NCI-H2227 treated with DMSO at 0.1 percent for 48 hours (cell line): ENCODE measurements around the gene ASB2.

Source experiments
- DNase-seq: peaks from one replicate; lab custom pipeline; 2025; lab: John Stamatoyannopoulos, UW

The ASB2 gene, protein sequence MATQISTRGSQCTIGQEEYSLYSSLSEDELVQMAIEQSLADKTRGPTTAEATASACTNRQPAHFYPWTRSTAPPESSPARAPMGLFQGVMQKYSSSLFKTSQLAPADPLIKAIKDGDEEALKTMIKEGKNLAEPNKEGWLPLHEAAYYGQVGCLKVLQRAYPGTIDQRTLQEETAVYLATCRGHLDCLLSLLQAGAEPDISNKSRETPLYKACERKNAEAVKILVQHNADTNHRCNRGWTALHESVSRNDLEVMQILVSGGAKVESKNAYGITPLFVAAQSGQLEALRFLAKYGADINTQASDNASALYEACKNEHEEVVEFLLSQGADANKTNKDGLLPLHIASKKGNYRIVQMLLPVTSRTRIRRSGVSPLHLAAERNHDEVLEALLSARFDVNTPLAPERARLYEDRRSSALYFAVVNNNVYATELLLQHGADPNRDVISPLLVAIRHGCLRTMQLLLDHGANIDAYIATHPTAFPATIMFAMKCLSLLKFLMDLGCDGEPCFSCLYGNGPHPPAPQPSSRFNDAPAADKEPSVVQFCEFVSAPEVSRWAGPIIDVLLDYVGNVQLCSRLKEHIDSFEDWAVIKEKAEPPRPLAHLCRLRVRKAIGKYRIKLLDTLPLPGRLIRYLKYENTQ

DNA sequence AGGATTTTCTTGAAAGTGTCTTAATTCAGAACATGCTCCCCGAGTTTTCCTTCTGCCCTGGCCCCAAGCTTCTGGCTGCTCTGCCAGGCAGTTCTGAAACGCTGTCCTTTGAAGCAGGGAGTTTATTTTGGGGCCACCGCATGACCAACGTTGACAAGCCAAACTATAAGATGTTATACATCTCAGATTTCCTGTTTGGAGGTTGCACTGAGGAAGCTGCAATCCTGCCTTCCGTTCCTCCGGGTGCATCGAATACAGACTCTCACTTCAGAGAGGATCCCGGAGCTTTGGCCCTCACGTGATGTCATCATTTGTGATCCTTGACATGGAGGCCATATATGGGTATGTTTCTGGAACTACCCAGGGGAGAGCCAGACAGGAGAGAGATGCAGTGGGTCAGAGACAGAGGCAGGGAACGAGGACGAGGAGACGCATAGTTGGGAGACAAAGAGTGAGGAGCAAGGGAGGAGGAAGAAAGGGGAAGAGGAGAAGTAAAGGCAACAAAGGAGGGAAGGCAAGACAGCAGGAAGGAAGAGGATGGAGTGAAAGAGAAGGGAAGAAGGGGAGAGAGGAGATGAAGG, at the start of gene ASB2:
Gene ASB2, minus strand, starts transcription at position 94 of the 581 bp plus-strand sequence. CDS start 12,031 bp downstream, outside the sequence.
- no peak for DNase-seq

DNA sequence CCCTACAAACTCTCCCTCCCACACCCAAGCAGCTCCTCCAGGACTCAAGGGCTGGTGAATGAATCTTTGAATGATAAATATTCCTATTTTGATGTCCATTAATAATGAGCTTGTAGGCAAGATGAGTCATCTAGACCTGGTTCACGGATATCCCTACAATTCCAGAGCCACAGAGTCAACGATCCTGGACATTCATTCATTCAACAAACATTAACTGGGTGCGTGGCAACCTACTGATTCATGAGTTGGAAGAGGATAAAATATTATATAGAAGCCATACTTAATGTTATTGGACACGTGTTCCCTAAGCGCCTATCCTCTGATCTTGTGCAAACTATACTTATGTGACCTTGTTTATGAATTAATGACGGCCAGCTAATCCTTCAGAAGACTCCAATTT, 49.4 kb upstream of the ASB2 start:
- no peak for DNase-seq

DNA sequence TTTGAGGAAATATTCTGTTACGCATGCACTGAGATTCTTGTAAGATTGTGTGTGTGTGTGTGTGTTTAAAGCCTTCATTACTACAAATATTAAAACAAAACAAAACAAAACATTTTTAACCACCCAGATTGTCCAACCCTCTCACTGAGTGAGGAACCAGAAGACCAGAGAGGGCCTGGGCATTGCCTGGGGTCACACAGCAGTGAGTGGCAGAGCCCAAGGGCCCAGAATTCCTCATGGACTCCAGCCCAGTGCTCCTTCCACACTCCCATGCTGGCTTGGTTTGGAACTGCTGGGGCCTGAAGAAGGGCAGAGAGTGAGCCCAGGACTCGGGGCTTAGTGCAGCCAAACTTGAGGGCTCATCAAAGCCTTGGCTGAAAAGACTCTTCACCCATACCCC, 48.2 kb upstream of the ASB2 start:
- no peak for DNase-seq

DNA sequence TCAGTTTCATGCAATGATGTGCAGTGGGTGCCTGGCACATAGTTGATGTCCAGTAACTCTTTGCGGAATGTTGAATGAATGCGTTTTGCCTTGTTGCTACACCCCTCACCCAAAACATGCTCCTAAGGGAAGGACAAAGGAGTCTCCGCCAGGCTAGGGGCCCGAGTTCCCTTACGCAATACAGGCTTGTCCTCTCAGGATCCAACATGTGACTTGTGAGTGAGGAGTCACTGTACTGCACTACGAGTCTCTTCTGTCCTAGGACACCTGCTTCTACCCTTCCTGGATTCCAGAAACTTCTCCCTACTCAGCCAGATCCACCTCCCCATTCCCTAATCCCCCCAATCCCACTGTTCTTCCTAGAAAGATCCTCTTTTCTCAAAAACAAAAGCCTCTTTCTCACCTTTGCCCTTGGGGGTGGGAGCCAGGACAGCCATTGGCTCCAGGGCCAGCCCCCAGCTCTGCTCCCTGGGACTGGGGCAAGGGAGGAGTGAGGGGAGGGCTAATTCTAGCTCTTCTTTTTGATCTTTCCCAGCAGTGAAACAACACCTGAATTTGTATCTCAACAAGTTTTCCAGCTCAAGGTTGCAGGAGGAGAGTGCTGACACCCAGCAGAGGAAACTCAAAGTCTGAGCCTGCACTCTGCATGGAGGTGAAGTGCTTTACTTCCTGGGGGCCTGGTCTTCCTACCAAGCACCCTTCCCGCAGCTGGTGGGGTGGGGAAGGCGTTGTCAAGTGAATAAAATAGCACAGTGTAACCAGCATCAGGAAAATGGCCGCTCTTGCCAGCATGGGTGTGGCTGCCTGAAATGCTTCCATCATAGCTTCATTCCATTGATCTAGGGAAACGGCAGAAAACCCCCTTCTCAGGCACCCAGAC, 46.4 kb upstream of the ASB2 start:
- DNase-seq = no peak

DNA sequence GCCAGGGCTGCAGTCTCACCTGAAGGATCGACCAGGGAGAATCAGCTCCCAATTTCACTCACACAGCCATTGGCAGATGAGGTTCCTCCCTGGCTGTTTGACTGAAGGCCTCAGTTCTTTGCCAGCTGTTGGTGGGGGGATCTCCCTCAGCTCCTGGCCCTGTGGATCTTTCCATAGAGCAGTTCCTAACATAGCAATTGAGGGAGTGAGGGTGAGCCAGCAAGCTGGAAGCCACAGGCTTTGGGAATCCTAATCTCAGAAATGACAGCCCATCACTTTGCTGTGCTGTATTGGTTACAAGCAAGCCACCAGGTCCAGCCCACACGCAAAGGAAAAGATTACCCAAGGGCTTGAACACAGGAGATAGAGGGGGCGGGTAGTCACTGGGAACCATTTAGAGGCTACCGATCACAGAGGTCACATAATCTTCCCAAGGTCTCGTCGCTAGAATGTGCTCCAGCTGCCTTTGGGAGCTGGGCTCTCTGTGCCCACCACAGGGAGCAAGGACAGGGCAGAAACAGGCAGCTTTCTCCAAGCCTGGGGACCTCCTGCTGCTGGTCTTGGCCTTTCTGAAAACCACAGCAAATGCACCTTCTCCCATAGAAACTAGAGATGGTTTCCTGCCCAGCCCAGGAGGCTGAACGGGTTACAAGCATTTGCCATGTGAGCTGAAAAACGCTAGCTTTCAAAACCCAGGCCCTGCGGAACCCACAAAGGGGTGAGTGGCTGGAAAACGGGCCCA, 45.2 kb upstream of the ASB2 start:
- no peak for DNase-seq

DNA sequence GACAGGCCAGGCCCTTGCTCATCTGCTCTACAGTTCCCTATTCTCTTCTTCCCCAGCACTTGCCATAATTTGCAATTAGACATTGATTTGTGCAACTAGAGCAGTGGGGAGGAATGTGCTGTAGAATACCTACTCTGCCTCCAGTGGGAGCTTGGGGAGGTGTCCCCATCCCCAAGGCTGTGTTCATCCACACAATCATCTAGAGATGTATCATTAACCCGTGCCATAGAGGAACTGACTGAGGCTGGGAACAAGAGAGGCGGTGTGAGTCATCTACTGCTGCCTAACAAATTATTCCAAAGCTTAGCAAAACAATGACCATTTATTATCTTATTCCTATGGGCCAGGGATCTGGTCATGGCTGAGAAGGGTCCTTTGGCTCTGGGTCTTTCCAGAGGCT, 44.6 kb upstream of the ASB2 start:
- no peak for DNase-seq

DNA sequence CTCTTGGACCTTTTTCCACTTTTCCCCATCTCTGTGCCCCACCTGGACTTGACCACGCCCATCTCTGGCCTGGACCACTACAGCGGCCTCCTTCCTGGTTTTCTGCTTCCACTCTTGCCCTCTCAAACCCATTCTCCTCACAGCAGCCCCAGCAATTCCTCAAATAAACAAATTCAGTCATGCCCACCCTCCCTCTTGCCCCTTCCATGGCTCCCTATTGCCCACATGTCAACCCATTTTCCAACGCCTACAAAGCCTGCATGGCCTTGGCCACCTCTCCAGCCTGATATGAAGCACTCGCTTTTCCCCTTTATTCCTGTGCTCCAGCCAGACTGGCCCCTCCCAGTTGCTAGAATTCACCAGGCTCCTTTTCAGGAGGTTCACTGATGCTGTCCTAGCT, 43.9 kb upstream of the ASB2 start:
- DNase-seq = no peak

DNA sequence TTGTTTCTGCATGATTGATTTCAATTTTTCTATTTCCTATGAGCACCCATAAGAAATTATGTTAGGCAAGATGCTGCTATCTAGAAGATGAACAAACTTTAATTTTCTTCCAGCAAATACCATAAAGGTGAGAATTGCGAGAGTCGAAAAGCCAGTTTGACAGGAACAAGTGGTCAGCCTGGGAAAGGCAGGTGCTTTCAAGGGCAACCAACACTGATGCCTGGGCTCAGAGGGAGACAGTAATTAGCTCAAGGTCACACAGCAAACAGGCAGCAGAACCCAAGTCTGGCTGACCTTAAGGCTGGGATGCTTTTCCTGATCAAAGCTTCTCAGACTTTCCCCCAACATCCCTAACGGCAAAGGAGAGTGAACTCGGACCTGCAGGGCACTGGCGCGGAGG, 43.0 kb upstream of the ASB2 start:
- DNase-seq = no peak

DNA sequence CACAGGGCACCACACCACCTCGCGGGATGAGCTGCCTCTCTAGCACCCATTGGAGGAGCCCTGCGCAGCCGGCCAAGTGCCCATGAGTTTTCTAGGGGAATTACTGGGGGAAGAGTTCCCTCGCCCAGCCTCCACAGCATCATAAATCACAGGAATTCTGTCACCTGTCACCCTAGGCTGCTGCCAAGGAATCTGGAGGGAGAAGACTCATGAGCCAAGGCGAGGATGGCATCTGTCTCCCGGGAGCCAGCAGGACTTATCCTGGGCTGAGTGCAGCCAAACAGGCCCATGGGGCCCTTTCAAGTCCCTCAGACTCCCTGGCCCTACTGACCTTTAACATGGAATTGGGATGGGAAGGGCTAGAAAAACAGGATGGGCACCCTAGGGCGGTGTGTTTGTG, 41.9 kb upstream of the ASB2 start:
- no peak for DNase-seq

DNA sequence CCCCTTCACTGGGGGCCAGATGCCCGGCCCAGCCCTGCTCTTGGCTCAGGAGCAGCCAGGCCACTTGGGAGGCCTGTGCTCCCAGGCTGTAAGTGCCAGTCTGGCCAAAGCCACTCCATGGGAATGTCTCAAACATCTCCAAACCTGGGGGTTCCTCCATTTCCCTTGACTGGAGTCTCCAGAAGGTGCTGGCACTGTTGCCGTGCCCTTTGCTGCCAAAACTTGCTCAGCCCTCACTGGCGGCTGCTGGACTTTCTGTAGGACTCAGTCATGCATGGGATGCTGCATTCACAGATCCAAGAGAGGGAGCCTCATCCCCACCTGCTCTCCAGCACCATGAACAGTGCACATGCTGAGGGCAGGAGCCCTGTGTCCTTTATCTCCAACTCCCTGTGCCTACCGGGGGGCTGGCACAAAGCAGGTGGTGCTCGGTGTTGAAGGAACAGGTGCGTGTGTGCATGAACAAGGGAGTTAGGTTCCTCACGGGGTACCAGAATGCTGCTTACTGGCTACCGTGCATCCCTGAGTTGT, 40.1 kb upstream of the ASB2 start:
- DNase-seq = no peak

DNA sequence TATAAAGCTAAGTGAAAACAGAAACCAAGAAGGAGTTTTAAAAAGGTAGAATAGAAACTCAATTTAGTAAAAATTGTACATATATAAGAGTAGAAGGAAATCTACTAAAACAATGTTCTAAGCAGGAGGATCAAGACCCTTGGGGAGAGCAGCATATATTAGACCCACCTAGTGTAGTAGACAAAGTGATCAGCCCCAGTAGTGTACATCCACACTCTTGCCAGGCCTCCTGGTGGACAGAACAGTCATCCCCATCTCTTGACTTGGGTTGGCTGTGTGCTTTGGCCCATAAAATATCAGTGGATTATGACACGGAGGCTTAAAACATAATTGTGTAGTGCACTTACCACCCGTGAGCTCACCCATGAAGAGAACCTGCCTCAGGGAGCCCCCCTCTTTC, 38.9 kb upstream of the ASB2 start:
- no peak for DNase-seq

DNA sequence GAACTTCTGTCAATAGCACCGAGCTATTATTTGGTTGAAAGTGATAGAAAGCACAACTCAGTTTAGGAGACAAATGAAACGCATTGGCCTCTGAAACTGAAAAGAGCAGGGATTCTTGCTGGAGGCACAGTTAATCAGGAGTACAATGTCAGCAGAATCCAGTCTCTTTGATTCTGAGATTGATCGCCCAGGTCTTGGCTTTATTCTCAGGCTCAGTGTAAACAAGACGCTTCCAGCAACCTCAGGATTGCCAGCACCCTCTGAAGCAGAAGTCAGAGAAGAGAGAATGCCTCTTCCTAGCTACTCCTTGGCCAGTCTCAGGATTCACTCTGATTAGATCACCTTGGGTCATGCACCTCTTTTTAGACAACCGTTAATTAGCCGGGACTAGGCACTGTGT, 38.0 kb upstream of the ASB2 start:
- no peak for DNase-seq

DNA sequence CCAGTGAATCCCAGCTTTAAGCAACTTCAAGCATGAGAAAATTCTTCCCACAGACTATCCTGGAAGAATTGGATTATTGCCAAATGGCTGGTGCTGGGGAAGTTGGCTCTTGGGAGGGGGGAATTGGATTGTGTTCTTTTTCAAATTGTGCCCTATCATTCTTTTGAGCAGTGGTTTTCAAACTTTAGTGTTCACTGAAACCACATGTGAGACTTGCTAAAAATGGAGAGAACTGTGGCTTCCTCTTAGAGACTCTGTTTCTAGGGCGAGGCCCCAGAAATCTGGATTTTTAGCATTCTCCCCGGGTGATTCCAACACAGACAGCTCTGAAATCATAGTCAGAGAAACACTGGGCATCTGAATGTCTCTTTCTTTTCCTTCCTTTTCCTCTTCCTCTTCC, 35.4 kb upstream of the ASB2 start:
- DNase-seq = no peak

DNA sequence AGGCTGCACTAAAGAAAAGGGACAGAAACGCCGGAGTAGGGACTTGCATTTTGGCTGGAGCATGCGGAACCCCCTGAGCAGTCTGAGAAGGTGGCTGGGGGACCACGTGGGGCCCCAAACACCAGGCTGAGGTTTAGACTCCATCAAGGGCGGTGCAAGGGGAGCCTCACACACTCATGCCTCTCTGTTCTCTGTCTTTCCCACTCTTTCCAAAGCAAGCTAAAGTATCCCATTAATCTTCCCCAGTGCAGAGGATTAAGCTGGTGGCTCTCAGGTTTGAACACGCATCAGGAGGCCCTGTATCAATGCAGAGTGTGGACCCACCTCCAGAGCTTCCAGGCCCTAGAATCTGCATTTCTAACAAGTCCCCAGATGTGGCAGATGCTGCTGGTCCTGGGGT, 34.3 kb upstream of the ASB2 start:
- no peak for DNase-seq

DNA sequence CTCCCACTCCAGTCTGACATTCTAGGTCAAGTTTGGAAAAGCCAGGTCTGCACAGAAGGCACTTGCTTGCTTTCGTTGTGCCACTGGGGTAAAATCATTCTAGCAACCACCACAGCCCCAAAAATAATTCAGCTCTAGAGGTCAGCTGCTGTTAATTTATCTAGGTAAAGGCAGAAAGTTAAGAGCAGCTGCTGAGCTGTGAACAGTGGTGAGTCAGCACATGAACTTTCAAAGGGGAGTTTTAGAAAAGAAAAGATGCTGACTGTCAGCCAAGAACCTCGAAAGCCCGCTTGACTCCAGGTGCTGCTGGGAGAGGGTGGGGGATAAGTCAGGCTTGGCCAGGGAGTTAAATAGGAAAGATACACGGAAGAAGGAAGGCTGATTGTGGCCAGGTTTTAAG, 33.4 kb upstream of the ASB2 start:
- no peak for DNase-seq

DNA sequence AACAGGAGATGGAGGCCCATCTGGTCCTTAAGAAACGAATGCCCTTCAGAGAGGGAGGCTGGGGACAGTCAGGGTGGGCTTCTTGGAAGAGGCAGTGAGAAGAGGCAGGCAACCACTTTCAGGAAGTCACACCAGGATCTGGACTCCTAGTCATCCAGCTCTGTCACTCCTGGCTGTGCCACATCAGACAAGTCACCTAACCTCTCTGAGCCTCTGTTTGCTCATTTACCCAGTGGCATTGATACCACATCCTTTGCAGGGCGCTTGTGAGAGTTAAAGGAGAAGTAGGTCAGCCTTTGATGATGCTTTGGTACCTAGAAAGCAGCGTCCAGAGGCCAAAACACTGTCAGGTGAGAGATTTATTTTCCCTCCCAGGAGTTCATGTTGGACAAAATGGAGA, 31.9 kb upstream of the ASB2 start:
- DNase-seq = no peak

DNA sequence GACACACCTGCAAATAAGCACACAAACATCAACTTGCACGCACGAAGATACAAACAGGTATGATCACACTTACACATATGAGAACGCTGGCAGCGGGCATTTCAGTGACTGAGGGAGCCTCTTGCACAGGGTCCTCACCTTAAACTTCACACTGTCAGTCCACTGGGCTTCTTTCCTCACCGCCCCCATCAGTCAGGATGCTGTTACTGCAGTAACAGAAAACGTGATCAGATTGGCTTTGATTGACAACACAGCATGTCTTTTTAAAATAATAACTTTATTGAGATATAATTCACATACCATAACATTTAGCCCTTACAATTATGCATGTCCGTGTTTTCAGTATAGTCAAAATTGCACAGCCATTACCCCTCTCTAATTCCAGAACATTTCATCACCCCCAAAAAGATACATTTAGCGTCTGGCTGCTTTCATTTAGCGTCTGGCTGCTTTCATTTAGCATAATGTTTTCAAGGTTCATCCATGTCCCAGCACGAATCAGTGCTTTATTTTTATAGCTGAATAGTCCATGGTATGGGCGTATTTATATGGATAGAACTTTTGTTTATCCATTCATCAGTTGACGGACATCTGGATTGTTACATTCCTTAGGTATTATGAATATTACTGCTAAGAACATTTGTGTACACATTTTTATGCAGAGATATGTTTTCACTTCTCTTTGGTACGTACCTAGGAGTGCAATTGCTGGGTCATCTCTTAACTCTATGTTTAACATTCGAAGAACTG, 29.1 kb upstream of the ASB2 start:
- no peak for DNase-seq

DNA sequence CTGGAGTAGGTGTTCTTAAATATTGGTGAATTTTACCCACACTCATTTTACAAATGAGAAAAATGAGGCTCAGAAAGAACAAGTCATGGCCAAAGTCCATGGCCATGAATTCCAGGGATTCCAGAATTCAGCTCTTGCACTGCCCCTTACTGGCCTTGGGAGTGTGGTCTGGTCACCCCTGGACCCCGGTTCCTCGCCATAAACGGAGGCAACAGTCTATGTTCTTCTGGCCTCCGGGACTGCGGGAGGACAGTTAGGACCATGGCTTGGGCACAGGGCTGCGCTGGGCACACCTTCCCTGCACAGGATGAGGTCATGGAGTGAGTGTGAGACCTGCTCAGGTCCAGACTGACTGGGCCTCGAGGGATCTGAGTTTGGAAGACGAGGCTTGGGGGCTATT, 27.6 kb upstream of the ASB2 start:
- DNase-seq = no peak

DNA sequence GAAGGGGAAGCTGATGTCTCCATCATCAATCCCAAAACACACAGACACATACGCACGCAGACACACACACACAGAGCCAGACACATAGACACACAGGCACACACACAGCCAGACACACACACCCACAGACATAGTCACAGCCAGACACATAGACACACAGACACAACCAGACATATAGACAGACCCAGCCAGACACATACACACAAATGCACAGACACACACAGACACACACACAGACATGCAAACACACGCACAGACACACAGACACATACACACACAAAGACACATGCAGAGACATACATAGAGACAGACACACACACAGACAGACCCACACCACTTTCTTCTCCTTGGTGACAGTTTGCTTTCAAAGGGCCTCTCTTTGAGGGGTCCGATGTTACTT, 27.0 kb upstream of the ASB2 start:
- no peak for DNase-seq

DNA sequence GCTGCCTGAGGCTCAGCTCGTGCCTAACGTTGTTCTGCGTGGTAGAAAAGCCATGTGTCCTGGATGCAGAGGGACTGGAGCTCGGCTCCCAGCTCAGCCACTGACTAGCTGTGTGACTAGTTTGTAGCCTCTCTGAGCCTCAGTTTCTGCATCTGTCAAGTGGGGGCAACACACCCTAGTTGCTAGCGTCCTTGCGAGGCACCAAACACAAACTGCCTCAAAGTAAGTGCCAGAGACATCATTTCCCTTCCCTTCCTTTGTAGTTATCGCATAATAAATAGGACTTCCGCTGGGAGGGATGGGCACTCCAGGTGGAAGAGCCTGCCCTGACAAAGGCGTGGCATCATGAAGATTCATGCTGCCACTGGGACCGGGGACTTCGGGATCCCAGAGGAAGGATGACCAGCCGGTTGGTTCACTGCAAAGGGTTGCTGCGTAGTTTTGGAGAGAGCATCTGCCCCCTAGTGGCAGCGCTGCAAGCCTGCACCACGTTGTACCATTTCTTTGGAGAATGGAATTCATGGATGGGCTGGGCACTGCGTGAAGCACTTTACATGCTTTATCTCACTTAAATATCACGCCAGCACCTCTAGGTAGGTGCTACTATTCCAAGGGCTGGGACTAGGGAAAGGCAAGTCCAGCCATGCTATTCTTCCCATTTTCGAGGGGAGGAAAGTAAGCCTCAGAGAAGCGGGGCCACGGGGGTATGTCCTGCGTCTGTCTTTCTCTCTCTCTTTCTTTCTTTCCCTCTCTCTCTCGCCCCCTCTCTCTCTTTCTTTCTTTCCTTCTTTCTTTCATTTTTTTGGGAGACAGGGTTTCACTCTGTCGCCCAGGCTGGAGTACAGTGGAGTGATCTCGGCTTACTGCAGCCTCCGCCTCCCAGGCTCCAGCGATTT, 25.4 kb upstream of the ASB2 start:
- peak; percentile 53 for DNase-seq
